Liver (tissue), 3 donors: ENCODE data around the gene PELO.

Experiments
- ATF3 ChIP-seq: IDR thresholded peaks from 2 replicates; pipeline ENCODE4 v1.6.1; 2016; ENCODE audit warnings: antibody characterized with exemption
- EGR1 ChIP-seq, 2 donors: IDR thresholded peaks; 2 replicates each; pipeline ENCODE4 v1.6.1; 2016 to 2018; ENCODE audit warnings: antibody characterized with exemption in 2 of 2, low read depth in 2 of 2
- FOXA1 ChIP-seq: IDR thresholded peaks from 2 replicates; pipeline ENCODE4 v1.6.1; 2016; ENCODE audit warnings: antibody characterized with exemption
- GABPA ChIP-seq, 2 donors: IDR thresholded peaks in 1 of 2; conservative IDR thresholded peaks in 1 of 2; 2 replicates each; pipeline ENCODE4 v1.6.1; 2016; ENCODE audit warnings: antibody characterized with exemption in 2 of 2, mild to moderate bottlenecking in 1 of 2, moderate library complexity in 1 of 2
- HNF4A ChIP-seq, 2 donors: conservative IDR thresholded peaks; 2 replicates each; pipeline ENCODE4 v1.6.1; 2016; ENCODE audit warnings: antibody characterized with exemption in 2 of 2, mild to moderate bottlenecking in 2 of 2
- RAD21 ChIP-seq, 2 donors: IDR thresholded peaks; 2 replicates each; pipeline ENCODE4 v1.6.1; 2016; ENCODE audit warnings: antibody characterized with exemption in 2 of 2, mild to moderate bottlenecking in 2 of 2
- RXRA ChIP-seq, 2 donors: IDR thresholded peaks; 2 replicates each; pipeline ENCODE4 v1.6.1; 2017 to 2018; ENCODE audit warnings: antibody characterized with exemption in 2 of 2, mild to moderate bottlenecking in 1 of 2
- SP1 ChIP-seq: IDR thresholded peaks from 2 replicates; pipeline ENCODE4 v1.6.1; 2018; ENCODE audit warnings: antibody characterized with exemption, mild to moderate bottlenecking
- TAF1 ChIP-seq: conservative IDR thresholded peaks from 2 replicates; pipeline ENCODE4 v1.6.1; 2016; ENCODE audit warnings: antibody characterized with exemption, mild to moderate bottlenecking
- YY1 ChIP-seq: IDR thresholded peaks from 2 replicates; pipeline ENCODE4 v1.6.1; 2016; ENCODE audit warnings: antibody characterized with exemption, mild to moderate bottlenecking
- TF ChIP-seq, protein P1 (sequence below): fragments of 150-350 bp; IDR thresholded peaks from 2 replicates; pipeline ENCODE4 v1.5.1; 2017; ENCODE audit warnings: improper control_type of control experiment, low read depth, low read length; ENCODE audit not compliant: missing input control
- TF ChIP-seq, protein P2 (sequence below): IDR thresholded peaks from 2 replicates; pipeline ENCODE4 v1.6.1; 2016; ENCODE audit warnings: antibody characterized with exemption, mild to moderate bottlenecking
- TF ChIP-seq, protein P3 (sequence below): IDR thresholded peaks from 2 replicates; pipeline ENCODE4 v1.6.1; 2016; ENCODE audit warnings: antibody characterized with exemption
- donor health status: healthy.
- donor health status: healthy.

DNA sequence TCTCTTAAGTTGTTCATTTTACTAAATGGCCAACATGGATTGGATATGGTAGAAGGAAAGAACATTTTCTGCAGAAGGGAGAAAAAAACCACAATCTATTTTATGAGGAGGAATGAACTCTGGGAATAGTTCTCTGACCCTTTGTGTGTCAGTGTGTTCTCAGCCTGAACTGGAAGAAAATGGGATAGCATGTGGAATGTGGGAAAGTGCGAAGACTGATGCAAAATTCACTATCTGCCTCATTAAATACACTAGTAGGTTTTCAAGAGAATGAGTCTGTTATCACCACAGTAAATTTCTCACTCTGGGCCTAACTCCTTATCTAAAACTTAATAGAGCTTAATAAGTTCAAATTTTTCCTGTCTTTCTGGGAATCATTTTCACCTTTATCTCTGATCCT, 22.7 kb downstream of the PELO start:
- TF ChIP-seq, protein P1, sequence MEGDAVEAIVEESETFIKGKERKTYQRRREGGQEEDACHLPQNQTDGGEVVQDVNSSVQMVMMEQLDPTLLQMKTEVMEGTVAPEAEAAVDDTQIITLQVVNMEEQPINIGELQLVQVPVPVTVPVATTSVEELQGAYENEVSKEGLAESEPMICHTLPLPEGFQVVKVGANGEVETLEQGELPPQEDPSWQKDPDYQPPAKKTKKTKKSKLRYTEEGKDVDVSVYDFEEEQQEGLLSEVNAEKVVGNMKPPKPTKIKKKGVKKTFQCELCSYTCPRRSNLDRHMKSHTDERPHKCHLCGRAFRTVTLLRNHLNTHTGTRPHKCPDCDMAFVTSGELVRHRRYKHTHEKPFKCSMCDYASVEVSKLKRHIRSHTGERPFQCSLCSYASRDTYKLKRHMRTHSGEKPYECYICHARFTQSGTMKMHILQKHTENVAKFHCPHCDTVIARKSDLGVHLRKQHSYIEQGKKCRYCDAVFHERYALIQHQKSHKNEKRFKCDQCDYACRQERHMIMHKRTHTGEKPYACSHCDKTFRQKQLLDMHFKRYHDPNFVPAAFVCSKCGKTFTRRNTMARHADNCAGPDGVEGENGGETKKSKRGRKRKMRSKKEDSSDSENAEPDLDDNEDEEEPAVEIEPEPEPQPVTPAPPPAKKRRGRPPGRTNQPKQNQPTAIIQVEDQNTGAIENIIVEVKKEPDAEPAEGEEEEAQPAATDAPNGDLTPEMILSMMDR, result no peak
- TF ChIP-seq YY1 (no peak), TAF1 (no peak), RAD21 (IDR thresholded peaks at IDR 0.05) (no peak), RXRA (IDR thresholded peaks at IDR 0.05) (peak in 1 of 2 donors; percentile 30), FOXA1 (no peak), GABPA (IDR thresholded peaks at IDR 0.05 in 1 of 2, conservative IDR thresholded peaks at IDR 0.05 in 1 of 2) (no peak), ATF3 (no peak), HNF4A (conservative IDR thresholded peaks at IDR 0.05) (no peak), EGR1 (IDR thresholded peaks at IDR 0.05; ENCODE audit: low read depth in 2 of 2) (no peak), SP1 (no peak)
- TF ChIP-seq, protein P2, sequence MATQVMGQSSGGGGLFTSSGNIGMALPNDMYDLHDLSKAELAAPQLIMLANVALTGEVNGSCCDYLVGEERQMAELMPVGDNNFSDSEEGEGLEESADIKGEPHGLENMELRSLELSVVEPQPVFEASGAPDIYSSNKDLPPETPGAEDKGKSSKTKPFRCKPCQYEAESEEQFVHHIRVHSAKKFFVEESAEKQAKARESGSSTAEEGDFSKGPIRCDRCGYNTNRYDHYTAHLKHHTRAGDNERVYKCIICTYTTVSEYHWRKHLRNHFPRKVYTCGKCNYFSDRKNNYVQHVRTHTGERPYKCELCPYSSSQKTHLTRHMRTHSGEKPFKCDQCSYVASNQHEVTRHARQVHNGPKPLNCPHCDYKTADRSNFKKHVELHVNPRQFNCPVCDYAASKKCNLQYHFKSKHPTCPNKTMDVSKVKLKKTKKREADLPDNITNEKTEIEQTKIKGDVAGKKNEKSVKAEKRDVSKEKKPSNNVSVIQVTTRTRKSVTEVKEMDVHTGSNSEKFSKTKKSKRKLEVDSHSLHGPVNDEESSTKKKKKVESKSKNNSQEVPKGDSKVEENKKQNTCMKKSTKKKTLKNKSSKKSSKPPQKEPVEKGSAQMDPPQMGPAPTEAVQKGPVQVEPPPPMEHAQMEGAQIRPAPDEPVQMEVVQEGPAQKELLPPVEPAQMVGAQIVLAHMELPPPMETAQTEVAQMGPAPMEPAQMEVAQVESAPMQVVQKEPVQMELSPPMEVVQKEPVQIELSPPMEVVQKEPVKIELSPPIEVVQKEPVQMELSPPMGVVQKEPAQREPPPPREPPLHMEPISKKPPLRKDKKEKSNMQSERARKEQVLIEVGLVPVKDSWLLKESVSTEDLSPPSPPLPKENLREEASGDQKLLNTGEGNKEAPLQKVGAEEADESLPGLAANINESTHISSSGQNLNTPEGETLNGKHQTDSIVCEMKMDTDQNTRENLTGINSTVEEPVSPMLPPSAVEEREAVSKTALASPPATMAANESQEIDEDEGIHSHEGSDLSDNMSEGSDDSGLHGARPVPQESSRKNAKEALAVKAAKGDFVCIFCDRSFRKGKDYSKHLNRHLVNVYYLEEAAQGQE, result no peak
- TF ChIP-seq, protein P3, sequence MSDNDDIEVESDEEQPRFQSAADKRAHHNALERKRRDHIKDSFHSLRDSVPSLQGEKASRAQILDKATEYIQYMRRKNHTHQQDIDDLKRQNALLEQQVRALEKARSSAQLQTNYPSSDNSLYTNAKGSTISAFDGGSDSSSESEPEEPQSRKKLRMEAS, result no peak
